Right atrium auricular region (tissue), 2 donors: ENCODE data around the gene MEAK7. TPM values are rescaled to one million over a fixed set of nuclear protein-coding genes. Genes with fewer than 3 reads are reported as not detected.

Experiments used
- DNase-seq: peaks from one replicate; pipeline ENCODE4 v3.0.0-alpha.2; 2019; ENCODE audit warnings: low spot score
- H3K27ac ChIP-seq, 2 donors: fragments of 200-600 bp; sonication (generic); 1 replicate in 1 of 2; 2 replicates in 1 of 2; pipeline ENCODE4 v1.5.1; 2016 to 2019
- H3K27me3 ChIP-seq, 2 donors: fragments of 200-600 bp; sonication (generic); one replicate each; pipeline versions ENCODE4 v1.5.1 to v1.6.0; 2017 to 2019
- H3K36me3 ChIP-seq: fragments of 200-600 bp; sonication (generic); one replicate; pipeline ENCODE4 v1.5.1; 2016
- H3K4me1 ChIP-seq, 2 donors: fragments of 200-600 bp; sonication (generic); one replicate each; pipeline versions ENCODE4 v1.5.1 to v1.6.0; 2017 to 2019
- H3K4me3 ChIP-seq, 2 donors: fragments of 200-600 bp; sonication (generic); 1 replicate in 1 of 2; 2 replicates in 1 of 2; pipeline ENCODE4 v1.5.1; 2017 to 2019; ENCODE audit warnings: mild to moderate bottlenecking in 1 of 2, moderate library complexity in 1 of 2
- H3K9me3 ChIP-seq, 2 donors: fragments of 200-600 bp; sonication (generic); one replicate each; pipeline ENCODE4 v1.5.1; 2019
- total RNA-seq, 2 donors: library from RNA; depleted of rRNA; stranded (reverse); fragments of >200 nt; gene quantifications; one replicate each; pipeline ENCODE4 v1.1.0, GENCODE V29; 2016
- TF ChIP-seq, protein P1 (sequence below), 2 donors: fragments of 200-600 bp; sonication (generic); IDR thresholded peaks; one replicate each; pipeline ENCODE4 v1.5.1; 2019; ENCODE audit warnings: antibody characterized with exemption in 2 of 2

Gene MEAK7
- total RNA-seq, 2 donors from 2014 or later = 5.3 to 6.9 TPM

DNA sequence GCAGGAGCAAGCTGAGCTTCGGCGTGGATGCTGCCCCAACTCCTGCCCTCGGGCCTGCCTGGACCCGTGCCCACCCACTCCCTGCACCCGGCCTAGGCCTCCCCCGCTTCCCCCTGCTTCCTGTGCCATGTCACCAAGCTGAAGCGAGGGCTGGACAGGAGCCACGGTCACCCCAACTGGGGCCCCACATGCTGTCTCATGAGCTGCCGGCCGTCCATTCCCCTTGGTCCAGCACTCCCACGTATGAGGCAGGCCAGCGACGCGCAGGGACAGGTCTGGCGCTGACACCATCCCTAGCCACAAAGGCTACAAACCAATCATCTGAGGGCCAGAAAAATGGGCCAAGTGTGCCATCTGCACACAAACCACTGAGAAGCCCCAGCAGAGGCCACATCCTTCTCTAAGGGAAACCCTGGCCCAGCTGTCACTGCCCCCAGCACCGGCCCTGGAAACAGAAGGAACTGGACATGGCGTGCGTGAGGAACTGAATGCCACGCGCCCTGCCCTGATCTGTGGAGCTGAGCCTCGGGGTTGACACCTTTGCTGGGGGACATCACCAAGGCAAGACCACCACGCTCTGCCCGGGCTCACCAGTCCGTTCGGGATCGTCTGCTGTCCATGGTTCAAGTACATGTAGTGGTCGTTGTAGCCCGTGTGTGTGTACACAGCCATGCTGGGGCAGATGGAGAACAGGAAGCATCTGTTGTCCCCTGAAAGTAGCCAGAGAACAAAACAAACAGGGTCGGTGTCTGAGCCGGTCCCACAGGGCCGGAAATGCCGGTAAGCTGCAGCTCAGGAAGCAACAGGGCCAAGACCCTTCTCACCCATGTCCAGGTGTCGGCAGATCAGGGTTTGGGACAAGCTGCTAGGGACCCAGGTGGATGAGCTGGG is 22.2 kb downstream of the MEAK7 start:
- Histone ChIP-seq H3K27ac (no peak overlapping the region), H3K27me3 (no peaks in the 10 kb centered on the region), H3K36me3 (peaks cover 23% of the 10 kb centered on the region), H3K4me3 (no peak overlapping the region), H3K9me3 (no peaks in the 10 kb centered on the region), H3K4me1 (no peaks in the 10 kb centered on the region)
- DNase-seq = peak; percentile 43
- TF ChIP-seq, protein P1, sequence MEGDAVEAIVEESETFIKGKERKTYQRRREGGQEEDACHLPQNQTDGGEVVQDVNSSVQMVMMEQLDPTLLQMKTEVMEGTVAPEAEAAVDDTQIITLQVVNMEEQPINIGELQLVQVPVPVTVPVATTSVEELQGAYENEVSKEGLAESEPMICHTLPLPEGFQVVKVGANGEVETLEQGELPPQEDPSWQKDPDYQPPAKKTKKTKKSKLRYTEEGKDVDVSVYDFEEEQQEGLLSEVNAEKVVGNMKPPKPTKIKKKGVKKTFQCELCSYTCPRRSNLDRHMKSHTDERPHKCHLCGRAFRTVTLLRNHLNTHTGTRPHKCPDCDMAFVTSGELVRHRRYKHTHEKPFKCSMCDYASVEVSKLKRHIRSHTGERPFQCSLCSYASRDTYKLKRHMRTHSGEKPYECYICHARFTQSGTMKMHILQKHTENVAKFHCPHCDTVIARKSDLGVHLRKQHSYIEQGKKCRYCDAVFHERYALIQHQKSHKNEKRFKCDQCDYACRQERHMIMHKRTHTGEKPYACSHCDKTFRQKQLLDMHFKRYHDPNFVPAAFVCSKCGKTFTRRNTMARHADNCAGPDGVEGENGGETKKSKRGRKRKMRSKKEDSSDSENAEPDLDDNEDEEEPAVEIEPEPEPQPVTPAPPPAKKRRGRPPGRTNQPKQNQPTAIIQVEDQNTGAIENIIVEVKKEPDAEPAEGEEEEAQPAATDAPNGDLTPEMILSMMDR (IDR thresholded peaks at IDR 0.05) = no peak

GRCh38 chr16:84481051-84481735 is 23.3 kb downstream of the MEAK7 start:
- H3K4me1 ChIP-seq = no peaks in the 10 kb centered on the region
- peaks cover 14% of the 10 kb centered on the region for H3K36me3 ChIP-seq

DNA sequence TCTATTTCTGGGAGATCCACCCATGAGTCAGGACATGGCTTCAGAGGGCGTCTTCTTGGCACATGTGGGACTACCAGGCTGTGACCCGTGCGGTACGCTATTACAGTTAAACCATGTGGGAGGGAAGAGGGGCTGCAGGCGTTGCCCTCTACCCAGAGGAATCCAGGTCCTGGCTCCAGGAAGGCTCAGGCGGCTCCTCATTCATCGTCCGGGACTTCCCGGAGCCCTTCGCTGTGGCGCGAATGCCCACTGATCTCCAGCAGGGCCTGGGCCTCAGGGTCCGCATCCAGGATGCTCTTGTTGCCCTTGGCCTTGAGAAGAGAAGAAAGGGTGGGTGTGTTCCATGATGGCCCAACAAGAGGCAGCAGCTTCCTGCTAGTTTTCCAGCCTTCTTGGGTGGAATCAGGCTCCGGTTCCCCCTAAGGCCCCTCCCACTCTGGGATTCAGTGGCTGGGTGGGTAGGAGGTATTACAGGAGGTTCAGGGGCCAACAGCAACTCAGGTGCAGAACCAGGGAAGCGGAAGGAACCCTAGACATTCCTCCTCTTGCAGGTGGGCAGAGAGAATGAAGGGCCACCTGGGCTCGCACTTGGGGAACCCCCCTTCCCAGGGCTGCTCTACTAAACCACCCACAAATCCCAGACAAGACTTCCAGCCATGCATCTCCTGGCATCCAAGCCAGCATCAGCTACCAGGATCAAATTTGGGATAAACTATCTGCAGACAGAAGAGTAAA is 24.6 kb downstream of the MEAK7 start:
- Histone ChIP-seq H3K4me3 (no peak overlapping the region), H3K27ac (no peak overlapping the region), H3K36me3 (peaks cover 14% of the 10 kb centered on the region), H3K27me3 (no peaks in the 10 kb centered on the region), H3K9me3 (no peaks in the 10 kb centered on the region), H3K4me1 (no peaks in the 10 kb centered on the region)
- TF ChIP-seq, protein P1 (IDR thresholded peaks at IDR 0.05) = no peak
- no peak for DNase-seq

More at GRCh38 chr16:84481051-84481735, 23.3 kb downstream of the MEAK7 start:
- Histone ChIP-seq H3K27ac (no peak overlapping the region), H3K9me3 (no peaks in the 10 kb centered on the region), H3K27me3 (no peaks in the 10 kb centered on the region), H3K4me3 (no peak overlapping the region)
- TF ChIP-seq, protein P1 (IDR thresholded peaks at IDR 0.05) = no peak
- DNase-seq = peak; percentile 47

GRCh38 chr16:84478172-84478947 is 26.1 kb downstream of the MEAK7 start:
- peak; percentile 38 for DNase-seq
- Histone ChIP-seq H3K36me3 (peaks cover 13% of the 10 kb centered on the region), H3K27me3 (no peaks in the 10 kb centered on the region), H3K4me3 (no peak overlapping the region), H3K9me3 (no peaks in the 10 kb centered on the region), H3K4me1 (no peaks in the 10 kb centered on the region), H3K27ac (no peak overlapping the region)
- TF ChIP-seq, protein P1 (IDR thresholded peaks at IDR 0.05) = no peak

DNA sequence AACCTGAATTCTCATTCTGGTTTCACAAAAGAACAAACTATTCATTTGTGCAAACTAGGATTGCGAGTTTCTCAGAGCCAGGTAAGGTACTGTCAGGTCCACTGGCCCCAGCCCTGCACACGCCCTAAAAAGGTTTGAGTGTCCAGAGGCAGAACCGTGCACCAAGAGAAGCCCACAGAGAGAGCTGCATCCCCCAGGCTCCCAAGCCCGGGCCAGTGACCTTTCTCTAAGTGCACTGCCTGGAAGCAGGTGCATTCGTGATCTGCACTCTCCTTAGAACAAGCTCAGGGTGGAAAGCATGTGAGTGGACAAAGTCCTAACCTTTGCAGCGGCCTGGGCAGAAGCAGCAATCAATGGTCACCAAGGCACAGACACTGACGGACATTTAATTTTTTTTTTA is 26.8 kb downstream of the MEAK7 start:
- Histone ChIP-seq H3K36me3 (peaks cover 7% of the 10 kb centered on the region), H3K4me1 (no peaks in the 10 kb centered on the region), H3K4me3 (no peak overlapping the region), H3K27ac (no peak overlapping the region), H3K27me3 (no peaks in the 10 kb centered on the region), H3K9me3 (no peaks in the 10 kb centered on the region)
- DNase-seq = peak; percentile 47
- TF ChIP-seq, protein P1 (IDR thresholded peaks at IDR 0.05) = no peak
